Cerebellar cortex (tissue), 1 donor: Measurements from ENCODE around the gene SAMD4A.
"Not testable (repeated sequence)": the region's sequence is repeated elsewhere in the genome, so short reads cannot be mapped to it uniquely, and the experiment has no call there.

Experiments
- DNase-seq: peaks from one replicate; pipeline ENCODE4 v3.0.0-alpha.2; 2015; ENCODE audit warnings: low spot score

Gene SAMD4A

GRCh38 chr14:54734966-54735365 lies 168.0 kb downstream of the SAMD4A start:
- DNase-seq = no peak

GRCh38 chr14:54735424-54735823 lies 168.5 kb downstream of the SAMD4A start:
- DNase-seq = no peak

DNA sequence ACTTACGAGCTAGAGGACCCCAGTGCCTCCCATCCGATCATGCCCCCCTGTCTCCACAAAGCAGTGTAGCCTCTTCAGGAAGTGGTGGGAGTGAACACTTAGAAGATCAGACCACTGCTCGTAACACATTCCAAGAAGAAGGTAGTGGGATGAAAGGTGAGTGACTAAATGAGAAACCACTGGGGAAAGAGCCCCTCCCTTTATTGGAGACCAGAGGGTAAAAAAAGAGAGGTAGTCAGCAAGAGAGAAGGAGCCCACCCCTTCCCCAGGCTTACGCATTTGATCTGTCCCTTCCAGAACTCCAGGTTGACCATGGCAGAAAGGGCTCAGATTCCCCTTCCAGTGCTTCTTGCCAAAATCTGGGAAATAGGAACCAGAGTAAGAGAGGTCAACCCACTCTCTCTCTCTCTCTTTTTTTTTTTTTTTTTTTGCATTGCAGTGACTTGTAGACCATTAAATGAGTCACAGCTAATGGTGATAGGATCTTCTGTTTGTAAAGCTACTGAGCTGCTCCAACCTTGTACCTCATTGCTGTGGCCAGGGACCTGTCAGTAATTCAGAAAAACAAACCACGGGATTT lies 170.3 kb downstream of the SAMD4A start:
- DNase-seq = no peak

DNA sequence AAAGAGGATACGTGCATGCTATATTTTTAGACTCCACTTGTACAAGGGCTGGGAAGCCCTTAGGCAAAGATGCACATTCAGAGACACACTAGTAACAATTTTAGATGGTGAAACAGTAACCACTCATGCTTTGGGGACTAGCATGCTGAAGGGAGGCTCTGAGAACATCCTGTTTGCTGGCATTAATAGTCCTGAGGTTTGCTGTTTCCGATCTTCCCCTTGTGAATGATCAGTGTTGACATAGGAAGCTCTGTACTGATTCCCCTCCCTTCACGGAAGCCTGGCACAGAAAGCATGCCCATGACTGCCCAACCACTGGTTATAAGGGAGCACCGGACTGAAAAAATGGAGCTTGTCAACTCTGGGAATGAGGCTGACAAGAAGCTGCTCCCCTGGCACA lies 171.1 kb downstream of the SAMD4A start:
- no peak for DNase-seq

DNA sequence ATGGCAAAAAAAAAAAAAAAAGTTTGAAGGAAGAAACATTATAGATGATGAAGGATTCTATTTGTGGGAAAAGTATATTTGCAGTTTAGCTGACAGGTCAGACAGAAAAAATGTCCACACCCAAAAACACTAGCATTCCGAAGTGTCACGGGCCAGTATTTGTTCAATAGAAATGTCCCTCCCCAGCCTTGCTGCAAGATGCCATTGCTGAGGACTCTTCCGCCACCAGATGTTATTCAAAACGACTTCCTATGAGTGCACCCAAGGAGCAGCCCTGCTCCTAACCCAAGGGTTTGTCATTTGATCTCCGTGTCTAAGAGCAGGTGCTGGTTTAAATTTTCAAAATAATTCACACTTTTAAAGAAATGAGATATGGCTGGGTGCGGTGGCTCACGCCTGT lies 172.6 kb downstream of the SAMD4A start:
- no peak for DNase-seq

GRCh38 chr14:54742492-54743350 lies 175.8 kb downstream of the SAMD4A start:
- no peak for DNase-seq

GRCh38 chr14:54743382-54743781 lies 176.5 kb downstream of the SAMD4A start:
- no peak for DNase-seq

- DNase-seq = no peak
These were observed 179.1 kb downstream of the SAMD4A start for GRCh38 chr14:54746019-54746418.

DNA sequence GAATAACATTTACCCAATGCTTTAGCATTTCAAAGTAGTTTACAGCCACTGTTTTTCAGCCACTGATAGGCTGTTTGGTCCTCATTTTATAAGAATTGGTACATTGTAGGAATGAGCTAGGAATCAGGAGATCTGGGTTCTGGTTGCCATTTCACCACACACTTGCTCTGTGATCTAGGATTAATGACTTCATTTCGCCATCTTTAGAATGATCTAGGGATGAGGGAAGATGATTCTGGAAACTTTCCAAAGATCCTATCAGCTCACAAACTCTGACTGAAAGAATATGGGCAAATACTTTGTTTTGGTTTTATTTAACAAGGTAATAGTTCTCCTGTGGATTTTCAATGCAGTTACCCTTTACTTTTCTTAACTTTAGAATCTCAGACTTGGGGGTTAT lies 180.7 kb downstream of the SAMD4A start:
- DNase-seq = no peak

- no peak for DNase-seq
These were observed 182.3 kb downstream of the SAMD4A start for GRCh38 chr14:54749180-54749579.

- DNase-seq = no peak
These were observed 182.8 kb downstream of the SAMD4A start for GRCh38 chr14:54749727-54750126.

DNA sequence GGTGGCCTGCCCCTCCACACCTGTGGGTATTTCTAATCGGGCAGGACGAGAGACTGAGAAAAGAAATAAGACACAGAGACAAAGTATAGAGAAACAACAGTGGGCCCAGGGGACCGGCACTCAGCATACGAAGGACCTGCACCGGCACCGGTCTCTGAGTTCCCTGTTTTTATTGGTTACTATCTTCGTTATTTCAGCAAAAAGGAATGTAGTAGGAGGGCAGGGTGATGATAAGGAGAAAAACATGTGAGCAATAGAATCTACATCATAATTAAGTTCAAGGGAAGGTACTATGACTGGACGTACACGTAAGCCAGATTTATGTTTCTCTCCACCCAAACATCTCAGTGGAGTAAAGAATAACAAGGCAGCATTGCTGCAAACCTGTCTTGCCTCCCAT lies 185.7 kb downstream of the SAMD4A start:
- not testable (repeated sequence) for DNase-seq

GRCh38 chr14:54753396-54753795 lies 186.5 kb downstream of the SAMD4A start:
- not testable (repeated sequence) for DNase-seq

DNA sequence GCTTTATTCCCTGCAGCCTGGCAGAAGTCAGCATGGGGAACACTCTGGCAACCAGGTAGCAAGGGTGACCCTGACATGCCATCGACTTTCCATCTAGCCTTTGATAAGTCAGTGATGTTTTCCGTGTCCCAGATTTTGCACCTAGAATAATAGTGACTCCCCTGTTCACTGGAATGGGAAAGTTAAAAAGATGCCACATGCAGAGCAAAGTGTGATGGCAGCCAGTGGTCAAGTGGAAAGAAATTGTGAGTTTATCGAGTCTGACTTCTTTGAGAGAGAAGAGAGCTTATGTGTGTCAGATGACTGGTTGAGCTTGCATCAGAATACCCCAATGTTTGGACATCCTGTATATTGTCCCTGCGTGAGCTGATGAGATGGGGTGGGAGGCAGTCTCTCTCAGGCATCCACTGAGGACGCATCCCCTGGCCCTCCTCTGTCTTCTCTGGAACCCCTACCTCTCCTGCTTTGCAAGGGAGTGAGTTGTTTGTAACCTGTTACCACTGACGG lies 187.2 kb downstream of the SAMD4A start:
- no peak for DNase-seq

- DNase-seq = no peak
These were observed 187.9 kb downstream of the SAMD4A start for GRCh38 chr14:54754623-54755386.

DNA sequence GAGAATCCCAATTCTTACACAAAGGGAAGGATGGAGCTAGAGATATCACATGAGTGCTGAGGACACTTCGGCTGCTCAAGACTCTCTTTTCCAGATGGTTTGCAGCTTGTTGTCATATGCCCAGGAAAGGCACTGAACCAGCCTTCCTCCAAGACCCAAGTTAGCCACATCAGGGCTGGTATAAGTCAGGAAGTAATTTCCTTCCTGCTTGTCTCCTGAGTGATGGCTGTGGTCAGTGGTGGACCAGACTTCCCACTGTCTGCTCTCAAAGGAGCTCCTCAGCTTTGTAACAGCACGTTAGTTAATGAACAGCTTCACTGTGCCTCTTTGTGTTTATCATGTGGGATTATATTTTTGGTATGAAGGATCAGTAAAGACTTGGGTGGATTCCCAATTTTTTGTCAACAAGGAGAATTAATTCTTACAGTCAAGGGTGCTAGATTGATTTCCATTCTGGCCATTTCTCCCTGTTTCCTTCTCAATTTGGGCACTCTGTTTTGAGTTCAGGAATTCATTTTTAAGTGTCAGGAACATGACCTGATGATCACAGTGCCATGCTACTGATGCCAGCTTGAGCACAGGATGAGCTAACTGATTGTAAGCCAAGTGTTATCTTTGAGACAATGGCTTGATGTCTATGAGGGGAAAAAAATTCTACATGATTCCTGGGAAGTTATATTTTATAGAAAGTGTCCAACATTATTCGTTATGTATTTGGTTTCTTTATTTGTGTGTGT lies 189.9 kb downstream of the SAMD4A start:
- peak; percentile 51 for DNase-seq

DNA sequence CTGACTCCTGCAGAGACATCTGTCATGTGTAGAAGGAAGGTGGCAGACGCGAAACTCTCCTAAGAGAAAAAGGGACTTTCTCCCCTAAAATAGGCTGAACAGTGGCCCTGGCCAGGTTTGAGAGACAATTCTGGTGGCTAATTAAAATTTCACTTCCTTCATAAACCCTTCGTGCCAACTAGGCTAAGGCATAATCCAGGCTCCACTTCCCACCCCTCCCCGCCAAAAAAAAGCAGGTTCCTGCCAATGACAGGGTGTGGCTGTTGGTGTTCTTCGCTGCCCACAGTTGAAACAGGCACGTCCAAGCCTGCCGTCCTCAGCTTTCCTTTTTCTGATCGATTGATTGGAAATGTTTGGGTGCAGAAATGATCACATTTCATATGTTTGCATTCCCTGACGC lies 191.1 kb downstream of the SAMD4A start:
- DNase-seq = peak; percentile 53

DNA sequence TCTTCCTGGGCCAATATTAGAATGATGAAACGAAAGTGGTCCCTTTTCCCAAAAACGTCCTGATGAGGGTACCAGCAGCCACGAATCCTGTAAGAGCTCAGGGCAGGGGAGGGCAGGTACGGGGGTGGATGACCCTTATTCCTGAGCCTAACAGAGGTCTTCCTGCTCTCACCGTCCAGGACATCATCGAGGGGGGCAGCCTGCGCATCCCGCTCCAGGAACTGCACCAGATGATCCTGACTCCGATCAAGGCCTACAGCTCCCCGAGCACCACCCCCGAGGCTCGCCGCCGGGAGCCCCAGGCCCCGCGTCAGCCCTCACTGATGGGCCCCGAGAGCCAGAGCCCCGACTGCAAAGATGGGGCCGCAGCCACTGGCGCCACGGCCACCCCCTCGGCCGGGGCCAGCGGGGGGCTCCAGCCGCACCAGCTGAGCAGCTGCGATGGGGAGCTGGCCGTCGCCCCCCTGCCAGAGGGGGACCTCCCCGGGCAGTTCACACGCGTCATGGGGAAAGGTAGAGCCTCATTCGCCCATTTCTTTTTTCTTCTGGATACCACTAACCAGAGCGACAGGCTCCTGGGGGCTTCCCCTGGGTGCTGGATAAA lies 193.2 kb downstream of the SAMD4A start:
- DNase-seq = no peak

DNA sequence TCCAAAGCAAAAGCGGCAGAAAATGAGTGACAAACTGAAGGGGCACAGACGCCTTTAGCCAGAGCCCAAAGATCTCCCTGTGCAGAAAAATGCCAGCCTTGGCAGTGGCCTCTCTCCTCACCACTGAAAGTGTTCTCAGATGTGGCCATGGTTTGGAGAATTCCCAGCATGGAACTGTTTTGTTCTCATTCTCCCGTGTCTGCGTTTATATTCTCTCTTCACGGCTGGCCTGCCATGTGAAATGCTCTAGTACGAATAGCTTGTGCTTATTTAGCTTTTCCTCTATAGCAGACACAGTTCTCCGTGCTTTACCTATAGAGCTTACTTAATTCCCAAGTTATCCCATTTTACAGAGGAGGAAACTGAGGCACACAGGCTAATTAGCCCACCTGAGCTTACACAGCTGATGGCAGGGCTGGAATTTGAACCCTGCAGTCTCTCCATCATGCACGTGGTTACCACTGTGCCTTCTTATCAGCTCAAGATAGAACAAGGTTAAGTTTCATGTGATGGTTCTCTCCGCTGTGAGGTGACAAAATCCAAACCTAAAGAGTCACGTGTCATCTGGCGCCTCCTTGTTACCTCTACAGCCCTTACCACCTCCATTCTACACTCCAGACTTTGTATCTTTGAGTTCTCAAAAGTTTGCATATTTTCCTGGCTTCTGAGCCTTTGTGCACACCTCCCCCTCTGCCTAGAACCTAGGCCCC lies 194.1 kb downstream of the SAMD4A start:
- DNase-seq = no peak

- DNase-seq = no peak
These were observed 194.9 kb downstream of the SAMD4A start for GRCh38 chr14:54761835-54762234.

GRCh38 chr14:54762296-54762695 lies 195.4 kb downstream of the SAMD4A start:
- DNase-seq = no peak
